MM.1S (cell line): ENCODE results near the gene CP.

ENCODE experiments used
- EZH2 ChIP-seq: fragments of 300-600 bp; sonication (generic); optimal IDR thresholded peaks from 2 replicates; pipeline ENCODE3; 2017; ENCODE audit warnings: low read depth, mild to moderate bottlenecking, antibody characterized with exemption, low read length, mixed read lengths
- TF ChIP-seq, protein P1 (sequence below): fragments of 300-600 bp; sonication (generic); IDR thresholded peaks from 2 replicates; pipeline ENCODE4 v1.5.1; 2016; ENCODE audit warnings: antibody characterized with exemption, low read length, mixed read lengths

DNA sequence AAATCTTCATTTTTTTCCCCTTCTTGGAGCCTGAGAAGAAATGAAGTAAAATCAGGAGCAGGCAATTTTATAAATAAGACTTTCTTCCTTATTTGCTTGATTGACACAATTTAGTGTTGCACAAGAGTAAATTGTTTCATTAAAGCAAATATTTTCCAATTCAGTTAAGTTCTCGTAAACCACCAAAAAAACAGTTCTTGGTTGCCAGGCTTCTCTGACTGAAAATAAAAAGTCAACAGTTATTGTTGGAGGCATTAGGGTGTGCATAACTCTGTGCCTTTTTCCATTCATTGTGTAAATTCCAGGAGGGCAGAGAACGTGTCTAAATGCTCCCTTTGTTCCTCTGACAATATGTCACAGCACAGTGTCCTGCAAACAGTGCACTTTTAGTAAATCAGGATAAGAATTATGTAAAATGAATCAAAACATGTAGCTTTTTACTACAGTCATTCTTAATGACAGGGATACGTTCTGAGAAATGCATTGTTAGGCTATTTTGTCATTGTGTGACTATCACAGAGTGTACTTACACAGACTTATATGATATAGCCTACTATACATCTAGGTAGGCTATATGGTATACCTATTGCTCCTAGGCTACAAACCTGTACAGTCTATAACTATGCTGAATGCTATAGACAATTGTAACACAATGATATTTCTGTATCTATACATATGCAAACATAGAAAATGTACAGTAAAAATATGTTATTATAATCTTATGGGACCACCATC lies at the start of gene CP:
- TF ChIP-seq, protein P1, sequence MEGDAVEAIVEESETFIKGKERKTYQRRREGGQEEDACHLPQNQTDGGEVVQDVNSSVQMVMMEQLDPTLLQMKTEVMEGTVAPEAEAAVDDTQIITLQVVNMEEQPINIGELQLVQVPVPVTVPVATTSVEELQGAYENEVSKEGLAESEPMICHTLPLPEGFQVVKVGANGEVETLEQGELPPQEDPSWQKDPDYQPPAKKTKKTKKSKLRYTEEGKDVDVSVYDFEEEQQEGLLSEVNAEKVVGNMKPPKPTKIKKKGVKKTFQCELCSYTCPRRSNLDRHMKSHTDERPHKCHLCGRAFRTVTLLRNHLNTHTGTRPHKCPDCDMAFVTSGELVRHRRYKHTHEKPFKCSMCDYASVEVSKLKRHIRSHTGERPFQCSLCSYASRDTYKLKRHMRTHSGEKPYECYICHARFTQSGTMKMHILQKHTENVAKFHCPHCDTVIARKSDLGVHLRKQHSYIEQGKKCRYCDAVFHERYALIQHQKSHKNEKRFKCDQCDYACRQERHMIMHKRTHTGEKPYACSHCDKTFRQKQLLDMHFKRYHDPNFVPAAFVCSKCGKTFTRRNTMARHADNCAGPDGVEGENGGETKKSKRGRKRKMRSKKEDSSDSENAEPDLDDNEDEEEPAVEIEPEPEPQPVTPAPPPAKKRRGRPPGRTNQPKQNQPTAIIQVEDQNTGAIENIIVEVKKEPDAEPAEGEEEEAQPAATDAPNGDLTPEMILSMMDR = no peak
- no peak for TF ChIP-seq EZH2
